K562 (cell line): ENCODE measurements around the gene UBE2O. TPM values are rescaled to one million over a fixed set of nuclear protein-coding genes. Genes with fewer than 3 reads are reported as not detected.

Source experiments
- CBX2 ChIP-seq: fragments of 200-600 bp; sonication (generic); IDR thresholded peaks from one replicate; pipeline ENCODE4 v1.6.1; 2012; ENCODE audit warnings: mild to moderate bottlenecking, low read length, inconsistent platforms; ENCODE audit not compliant: insufficient read depth, poor library complexity, severe bottlenecking
- FOSL1 ChIP-seq: fragments of 200-800 bp; sonication (Bioruptor generic); conservative IDR thresholded peaks from 2 replicates; pipeline ENCODE4 v1.6.1; 2016; ENCODE audit warnings: missing genetic modification characterization, missing compliant biosample characterization
- FOXA1 ChIP-seq: fragments of 450-650 bp; IDR thresholded peaks from 2 replicates; pipeline ENCODE4 v1.6.1; 2016; ENCODE audit warnings: mild to moderate bottlenecking, borderline replicate concordance
- GTF3C2 ChIP-seq: IDR thresholded peaks from 3 replicates; pipeline ENCODE4 v1.6.1; 2011; ENCODE audit warnings: borderline replicate concordance, mild to moderate bottlenecking, moderate library complexity; ENCODE audit not compliant: insufficient read length; ENCODE audit errors: extremely low read depth
- HDAC2 ChIP-seq: fragments of 450-650 bp; IDR thresholded peaks from 2 replicates; pipeline ENCODE4 v1.6.1; 2016; ENCODE audit warnings: mild to moderate bottlenecking
- KDM4B ChIP-seq, 2 experiments: fragments of 450-650 bp in 1 of 2; sonication (generic) in 1 of 2; IDR thresholded peaks; 2 replicates each; pipeline ENCODE4 v1.6.1; 2016 to 2017; ENCODE audit warnings: borderline replicate concordance in 2 of 2, antibody characterized with exemption in 1 of 2, low read depth in 1 of 2, mild to moderate bottlenecking in 1 of 2
- LCOR ChIP-seq: sonication (generic); formaldehyde crosslinking; IDR thresholded peaks from 2 replicates; pipeline ENCODE4 v1.8.0; 2022; ENCODE audit warnings: mild to moderate bottlenecking, missing genetic modification reagents
- MYNN ChIP-seq, 2 experiments: sonication (generic); formaldehyde crosslinking in 1 of 2; IDR thresholded peaks; 2 replicates each; pipeline versions ENCODE4 v1.5.0 to v1.6.1; 2016 to 2020; ENCODE audit warnings: antibody characterized with exemption in 1 of 2, missing genetic modification reagents in 1 of 2
- PML ChIP-seq: IDR thresholded peaks from 2 replicates; pipeline ENCODE4 v1.6.1; 2012; ENCODE audit warnings: low read length, inconsistent platforms
- REST ChIP-seq, 2 experiments: fragments of 450-650 bp; formaldehyde crosslinking in 1 of 2; IDR thresholded peaks; 2 replicates each; pipeline versions ENCODE4 v1.4.0 to v1.6.1; 2014 to 2020; ENCODE audit warnings: mild to moderate bottlenecking in 2 of 2, borderline replicate concordance in 1 of 2, low read depth in 1 of 2
- ZNF282 ChIP-seq: sonication (generic); formaldehyde crosslinking; IDR thresholded peaks from 2 replicates; pipeline ENCODE4 v1.8.1; 2023; ENCODE audit warnings: missing genetic modification reagents
- ZNF436 ChIP-seq: fragments of 250-450, 450-650 bp; sonication (Bioruptor Pico); formaldehyde crosslinking; IDR thresholded peaks from 2 replicates; pipeline ENCODE4 v1.7.0; 2020; ENCODE audit warnings: mild to moderate bottlenecking
- polyA plus RNA-seq, 8 experiments: library from polyadenylated mRNA; depleted of rRNA in 4 of 8; stranded (reverse) in 5 of 8; unstranded in 3 of 8; fragments of >200 nt; fragmentation: Nextera tagmentation in 2 of 8; fragmentation: Illumina TruSeq in 1 of 8; extraction: Ambion mirVana in 2 of 8; extraction: Trizol in 1 of 8; gene quantifications; 2 replicates each; pipeline versions ENCODE4 v1.2.1 to v1.2.3, GENCODE V29; 2011 to 2014; ENCODE audit warnings: inconsistent platforms in 1 of 8, missing spikeins in 1 of 8
- total RNA-seq, 7 experiments: library from RNA; depleted of rRNA in 6 of 7; stranded (reverse); fragments of >200 nt in 6 of 7; fragmentation: Illumina TruSeq in 2 of 7; extraction: Trizol in 2 of 7; gene quantifications; 2 replicates each; pipeline versions ENCODE4 v1.2.1 to v1.2.3, GENCODE V29; 2011 to 2021; ENCODE audit warnings: low replicate concordance in 1 of 7
- TF ChIP-seq, protein P1 (sequence below): fragments of 250-450 bp; sonication (Bioruptor Pico); IDR thresholded peaks from 2 replicates; pipeline ENCODE4 v1.5.0; 2021
- TF ChIP-seq, protein P2 (sequence below): sonication (generic); formaldehyde crosslinking; IDR thresholded peaks from 2 replicates; pipeline ENCODE4 v1.8.0; 2022; ENCODE audit warnings: missing genetic modification reagents, mild to moderate bottlenecking, moderate library complexity, borderline replicate concordance

The UBE2O gene
- total and polyA plus RNA-seq, 9 of the 15 experiments (the other 6 are each of a cell fraction or from before 2014, with no cell fraction given) = 1.6 to 39.7 (median 13.3) TPM

DNA sequence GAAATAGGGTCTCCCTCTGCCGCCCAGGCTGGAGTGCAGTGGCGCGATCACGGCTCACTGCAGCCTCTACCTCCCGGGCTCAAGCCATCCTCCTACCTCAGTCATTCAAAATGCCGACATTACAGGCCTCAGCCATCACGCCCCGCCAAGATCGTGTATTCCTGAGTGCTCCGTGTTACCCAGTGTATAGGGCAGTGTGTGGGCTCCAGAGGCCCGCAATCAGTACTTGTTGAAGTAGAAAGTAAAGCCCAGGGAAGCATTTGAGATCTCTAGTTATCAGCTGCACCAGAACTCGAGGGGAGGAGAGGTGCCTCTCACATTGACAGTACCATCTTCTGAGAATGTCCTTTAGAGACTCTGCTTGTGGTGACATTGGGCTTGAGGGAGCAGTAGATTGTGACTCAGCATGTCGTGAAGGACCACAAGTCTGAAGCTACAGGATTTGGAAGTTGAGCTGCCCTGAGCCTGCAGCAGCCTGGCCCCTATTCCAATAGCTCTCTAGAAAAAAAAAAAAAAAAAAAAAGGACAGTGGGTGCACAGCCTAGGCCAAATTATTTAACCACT is 98.1 kb downstream of the UBE2O start (continued):
- peak; percentile 19; the same call in 1 of the 2 replicates for TF ChIP-seq REST (IDR thresholded peaks at IDR 0.05; ENCODE audit: borderline replicate concordance)
- TF ChIP-seq REST (CRISPR knock-in tag; IDR thresholded peaks at IDR 0.05; ENCODE audit: low read depth) = no peak
- no peak for TF ChIP-seq ZNF436
- peak; percentile 72 for TF ChIP-seq PML
- TF ChIP-seq, protein P1, sequence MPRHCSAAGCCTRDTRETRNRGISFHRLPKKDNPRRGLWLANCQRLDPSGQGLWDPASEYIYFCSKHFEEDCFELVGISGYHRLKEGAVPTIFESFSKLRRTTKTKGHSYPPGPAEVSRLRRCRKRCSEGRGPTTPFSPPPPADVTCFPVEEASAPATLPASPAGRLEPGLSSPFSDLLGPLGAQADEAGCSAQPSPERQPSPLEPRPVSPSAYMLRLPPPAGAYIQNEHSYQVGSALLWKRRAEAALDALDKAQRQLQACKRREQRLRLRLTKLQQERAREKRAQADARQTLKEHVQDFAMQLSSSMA = no peak
- TF ChIP-seq CBX2 = no peak
- no peak for TF ChIP-seq FOXA1
- TF ChIP-seq, protein P2, sequence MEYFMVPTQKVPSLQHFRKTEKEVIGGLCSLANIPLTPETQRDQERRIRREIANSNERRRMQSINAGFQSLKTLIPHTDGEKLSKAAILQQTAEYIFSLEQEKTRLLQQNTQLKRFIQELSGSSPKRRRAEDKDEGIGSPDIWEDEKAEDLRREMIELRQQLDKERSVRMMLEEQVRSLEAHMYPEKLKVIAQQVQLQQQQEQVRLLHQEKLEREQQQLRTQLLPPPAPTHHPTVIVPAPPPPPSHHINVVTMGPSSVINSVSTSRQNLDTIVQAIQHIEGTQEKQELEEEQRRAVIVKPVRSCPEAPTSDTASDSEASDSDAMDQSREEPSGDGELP (CRISPR knock-in tag) = no peak; the same call in 1 of the 2 replicates
- TF ChIP-seq HDAC2 = peak; percentile 95
- peak; percentile 73 for TF ChIP-seq FOSL1 (tag)
- TF ChIP-seq GTF3C2 = no peak
- TF ChIP-seq ZNF282 (CRISPR knock-in tag) = no peak
- TF ChIP-seq LCOR (CRISPR knock-in tag) = peak; percentile 72; the same call in 1 of the 2 replicates
- peak; percentile 85 for TF ChIP-seq MYNN (IDR thresholded peaks at IDR 0.05)
- no peak for TF ChIP-seq MYNN (CRISPR knock-in tag; IDR thresholded peaks at IDR 0.05)
- no peak for TF ChIP-seq KDM4B (IDR thresholded peaks at IDR 0.05; ENCODE audit: borderline replicate concordance in 2 of 2, low read depth in 1 of 2)
